ENCODE data around the gene IDI2. TPM values are rescaled to one million over a fixed set of nuclear protein-coding genes. Genes with fewer than 3 reads are reported as not detected.

IDI2 gene
- total RNA-seq, 1 experiment from 2014 or later: not detected

DNA sequence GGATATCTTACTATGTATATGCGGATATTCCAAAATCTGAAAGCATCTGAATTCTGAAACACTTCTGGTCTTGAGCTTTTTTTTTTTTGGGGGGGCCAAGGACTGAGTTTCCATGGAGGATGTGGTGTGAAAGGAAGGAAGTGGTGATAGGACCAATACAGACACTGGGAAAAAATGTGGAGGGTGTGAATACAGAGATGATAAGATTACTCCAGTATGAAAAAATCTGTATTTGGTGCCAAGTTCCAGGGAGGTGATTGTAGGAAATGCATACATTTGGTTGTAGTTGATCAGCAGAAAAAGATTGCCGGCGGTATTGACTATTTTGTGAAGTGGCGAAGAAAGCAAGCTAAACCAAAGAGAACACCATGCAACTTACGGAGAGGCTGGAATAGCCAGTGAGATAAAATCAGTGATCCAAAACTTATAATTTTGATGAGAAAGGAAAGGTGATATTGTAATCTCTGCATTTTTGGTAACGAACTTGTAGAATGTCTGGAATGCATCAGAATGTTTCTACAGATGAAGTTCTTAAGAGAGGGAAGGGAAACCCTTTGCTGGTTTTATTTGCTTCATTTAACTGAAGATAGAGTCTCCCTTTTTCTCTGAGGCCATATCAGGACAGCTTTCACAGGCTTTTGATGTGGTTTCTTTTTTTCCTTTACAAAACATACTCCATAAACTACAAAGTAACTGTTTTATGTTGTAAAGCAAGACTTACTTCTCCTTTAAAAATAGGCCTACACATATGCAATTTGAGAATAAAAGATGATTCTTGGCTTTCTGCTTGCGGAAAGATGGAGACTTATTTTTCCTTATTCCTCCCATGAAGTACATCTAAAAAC, 36.5 kb upstream of the IDI2 start:
- CTCF ChIA-PET: no interaction called here
- H3K27ac Mint-ChIP-seq: no peak overlapping the region; the same call in 1 of the 2 replicates

More for the DNA sequence above, 36.5 kb upstream of the IDI2 start:
- Mint-ChIP-seq H3K4me3 (no peak overlapping the region), H3K27me3 (ENCODE audit: low read depth) (no peaks in the 10 kb centered on the region), H3K9me3 (no peaks in the 10 kb centered on the region), H3K36me3 (no peaks in the 10 kb centered on the region), H3K4me1 (peaks cover 11% of the 10 kb centered on the region)
- POLR2A ChIA-PET: no interaction called here
- DNase-seq (ENCODE audit: low spot score) (no peak), ATAC-seq (no peak)
- TF ChIP-seq ZNF232 (CRISPR knock-in tag; IDR thresholded peaks at IDR 0.05): no peak
- TF ChIP-seq ZNF281 (CRISPR knock-in tag; IDR thresholded peaks at IDR 0.05): no peak
- no peak for TF ChIP-seq ZNF317 (CRISPR knock-in tag; IDR thresholded peaks at IDR 0.05; ENCODE audit: borderline replicate concordance, low read depth)
- TF ChIP-seq E2F1 (CRISPR knock-in tag; IDR thresholded peaks at IDR 0.05): no peak
- no peak for TF ChIP-seq NFATC4 (CRISPR knock-in tag; IDR thresholded peaks at IDR 0.05)
- TF ChIP-seq ZNF138 (CRISPR knock-in tag; conservative IDR thresholded peaks at IDR 0.05): no peak
- no peak for TF ChIP-seq TCF7 (CRISPR knock-in tag; IDR thresholded peaks at IDR 0.05; ENCODE audit: low read depth)
- TF ChIP-seq ESRRA (CRISPR knock-in tag; IDR thresholded peaks at IDR 0.05; ENCODE audit: borderline replicate concordance): no peak
- TF ChIP-seq, protein P1, sequence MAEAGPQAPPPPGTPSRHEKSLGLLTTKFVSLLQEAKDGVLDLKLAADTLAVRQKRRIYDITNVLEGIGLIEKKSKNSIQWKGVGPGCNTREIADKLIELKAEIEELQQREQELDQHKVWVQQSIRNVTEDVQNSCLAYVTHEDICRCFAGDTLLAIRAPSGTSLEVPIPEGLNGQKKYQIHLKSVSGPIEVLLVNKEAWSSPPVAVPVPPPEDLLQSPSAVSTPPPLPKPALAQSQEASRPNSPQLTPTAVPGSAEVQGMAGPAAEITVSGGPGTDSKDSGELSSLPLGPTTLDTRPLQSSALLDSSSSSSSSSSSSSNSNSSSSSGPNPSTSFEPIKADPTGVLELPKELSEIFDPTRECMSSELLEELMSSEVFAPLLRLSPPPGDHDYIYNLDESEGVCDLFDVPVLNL (CRISPR knock-in tag; IDR thresholded peaks at IDR 0.05; ENCODE audit: borderline replicate concordance, low read depth): no peak
- TF ChIP-seq ZNF219 (CRISPR knock-in tag; IDR thresholded peaks at IDR 0.05; ENCODE audit: borderline replicate concordance): no peak
- no peak for TF ChIP-seq KAT7 (CRISPR knock-in tag; IDR thresholded peaks at IDR 0.05; ENCODE audit: borderline replicate concordance)
- TF ChIP-seq PRDM15 (CRISPR knock-in tag; IDR thresholded peaks at IDR 0.05): no peak
- no peak for TF ChIP-seq ZBTB21 (CRISPR knock-in tag; IDR thresholded peaks at IDR 0.05; ENCODE audit: borderline replicate concordance)
- TF ChIP-seq GABPB1 (CRISPR knock-in tag; IDR thresholded peaks at IDR 0.05): no peak
- TF ChIP-seq PRRX2 (CRISPR knock-in tag; IDR thresholded peaks at IDR 0.05): no peak
- TF ChIP-seq, protein P2, sequence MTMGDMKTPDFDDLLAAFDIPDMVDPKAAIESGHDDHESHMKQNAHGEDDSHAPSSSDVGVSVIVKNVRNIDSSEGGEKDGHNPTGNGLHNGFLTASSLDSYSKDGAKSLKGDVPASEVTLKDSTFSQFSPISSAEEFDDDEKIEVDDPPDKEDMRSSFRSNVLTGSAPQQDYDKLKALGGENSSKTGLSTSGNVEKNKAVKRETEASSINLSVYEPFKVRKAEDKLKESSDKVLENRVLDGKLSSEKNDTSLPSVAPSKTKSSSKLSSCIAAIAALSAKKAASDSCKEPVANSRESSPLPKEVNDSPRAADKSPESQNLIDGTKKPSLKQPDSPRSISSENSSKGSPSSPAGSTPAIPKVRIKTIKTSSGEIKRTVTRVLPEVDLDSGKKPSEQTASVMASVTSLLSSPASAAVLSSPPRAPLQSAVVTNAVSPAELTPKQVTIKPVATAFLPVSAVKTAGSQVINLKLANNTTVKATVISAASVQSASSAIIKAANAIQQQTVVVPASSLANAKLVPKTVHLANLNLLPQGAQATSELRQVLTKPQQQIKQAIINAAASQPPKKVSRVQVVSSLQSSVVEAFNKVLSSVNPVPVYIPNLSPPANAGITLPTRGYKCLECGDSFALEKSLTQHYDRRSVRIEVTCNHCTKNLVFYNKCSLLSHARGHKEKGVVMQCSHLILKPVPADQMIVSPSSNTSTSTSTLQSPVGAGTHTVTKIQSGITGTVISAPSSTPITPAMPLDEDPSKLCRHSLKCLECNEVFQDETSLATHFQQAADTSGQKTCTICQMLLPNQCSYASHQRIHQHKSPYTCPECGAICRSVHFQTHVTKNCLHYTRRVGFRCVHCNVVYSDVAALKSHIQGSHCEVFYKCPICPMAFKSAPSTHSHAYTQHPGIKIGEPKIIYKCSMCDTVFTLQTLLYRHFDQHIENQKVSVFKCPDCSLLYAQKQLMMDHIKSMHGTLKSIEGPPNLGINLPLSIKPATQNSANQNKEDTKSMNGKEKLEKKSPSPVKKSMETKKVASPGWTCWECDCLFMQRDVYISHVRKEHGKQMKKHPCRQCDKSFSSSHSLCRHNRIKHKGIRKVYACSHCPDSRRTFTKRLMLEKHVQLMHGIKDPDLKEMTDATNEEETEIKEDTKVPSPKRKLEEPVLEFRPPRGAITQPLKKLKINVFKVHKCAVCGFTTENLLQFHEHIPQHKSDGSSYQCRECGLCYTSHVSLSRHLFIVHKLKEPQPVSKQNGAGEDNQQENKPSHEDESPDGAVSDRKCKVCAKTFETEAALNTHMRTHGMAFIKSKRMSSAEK (CRISPR knock-in tag; IDR thresholded peaks at IDR 0.05; ENCODE audit: borderline replicate concordance): no peak
- no peak for TF ChIP-seq ETV6 (CRISPR knock-in tag; IDR thresholded peaks at IDR 0.05)
- TF ChIP-seq, protein P3, sequence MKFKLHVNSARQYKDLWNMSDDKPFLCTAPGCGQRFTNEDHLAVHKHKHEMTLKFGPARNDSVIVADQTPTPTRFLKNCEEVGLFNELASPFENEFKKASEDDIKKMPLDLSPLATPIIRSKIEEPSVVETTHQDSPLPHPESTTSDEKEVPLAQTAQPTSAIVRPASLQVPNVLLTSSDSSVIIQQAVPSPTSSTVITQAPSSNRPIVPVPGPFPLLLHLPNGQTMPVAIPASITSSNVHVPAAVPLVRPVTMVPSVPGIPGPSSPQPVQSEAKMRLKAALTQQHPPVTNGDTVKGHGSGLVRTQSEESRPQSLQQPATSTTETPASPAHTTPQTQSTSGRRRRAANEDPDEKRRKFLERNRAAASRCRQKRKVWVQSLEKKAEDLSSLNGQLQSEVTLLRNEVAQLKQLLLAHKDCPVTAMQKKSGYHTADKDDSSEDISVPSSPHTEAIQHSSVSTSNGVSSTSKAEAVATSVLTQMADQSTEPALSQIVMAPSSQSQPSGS (CRISPR knock-in tag; IDR thresholded peaks at IDR 0.05; ENCODE audit: borderline replicate concordance, low read depth): no peak
- no peak for TF ChIP-seq OVOL2 (CRISPR knock-in tag; IDR thresholded peaks at IDR 0.05; ENCODE audit: borderline replicate concordance)
- no peak for TF ChIP-seq IRF2 (CRISPR knock-in tag; IDR thresholded peaks at IDR 0.05; ENCODE audit: borderline replicate concordance, low read depth)
